HG02588 (cell line): ENCODE results near the gene CARD9.
"Not testable (repeated sequence)": the region's sequence is repeated elsewhere in the genome, so short reads cannot be mapped to it uniquely, and the experiment has no call there.

ENCODE experiments used
- ATAC-seq: cut with Tn5 transposase; IDR thresholded peaks from one replicate; pipeline ENCODE4 v1.9.1; 2021; ENCODE audit warnings: mild to moderate bottlenecking, moderate library complexity; ENCODE audit not compliant: unreplicated experiment

Gene CARD9

GRCh38 chr9:136364942-136365774, 8.3 kb downstream of the CARD9 start:
- no peak for ATAC-seq

- no peak for ATAC-seq
Measured at GRCh38 chr9:136363949-136364748, 9.3 kb downstream of the CARD9 start.

DNA sequence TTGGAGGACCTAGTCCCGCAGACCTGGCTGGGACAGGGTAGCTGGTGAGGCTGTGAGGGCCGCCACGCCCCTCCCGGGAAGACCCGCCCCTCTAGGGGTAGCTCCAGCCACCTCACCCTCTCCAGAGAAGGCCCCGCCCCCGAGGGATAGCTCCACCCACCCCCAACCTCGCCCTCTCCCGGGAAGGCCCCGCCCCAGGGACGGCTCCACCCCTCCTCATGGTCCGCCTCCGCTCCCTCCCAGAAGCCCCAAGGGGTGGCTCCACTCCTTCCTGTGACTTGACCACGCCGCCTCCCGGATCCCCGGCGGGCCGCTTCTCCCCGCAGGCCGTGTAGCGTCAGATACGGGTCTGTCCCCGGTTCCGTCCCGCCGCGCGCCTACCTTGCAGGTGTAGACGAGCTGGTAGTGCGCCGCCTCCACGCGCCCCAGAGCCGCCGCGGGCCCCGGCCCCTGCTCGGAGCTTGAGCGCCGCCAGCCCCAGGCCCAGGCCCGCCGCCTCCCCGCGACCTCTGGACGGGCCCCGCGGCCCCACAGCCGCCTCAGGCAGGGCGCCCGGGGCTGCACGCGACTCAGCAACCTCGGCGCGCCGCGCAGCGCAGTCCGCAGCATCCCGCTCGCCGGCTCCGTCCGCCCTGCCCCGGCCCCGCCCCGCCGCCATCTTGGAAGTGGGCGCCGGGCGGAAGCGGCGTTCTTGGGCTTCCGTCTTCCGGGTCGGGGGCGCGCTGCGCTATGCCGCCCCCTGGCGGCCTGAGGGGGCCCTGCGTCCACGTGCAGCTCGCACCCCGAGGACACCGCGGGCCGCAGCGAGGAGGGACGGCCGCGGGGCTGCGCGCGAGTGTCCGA, 10.1 kb downstream of the CARD9 start, which contains the start of gene DNLZ:
Gene DNLZ (minus strand): TSS at position 639 of the 843 bp plus-strand sequence. CDS start 30 bp downstream, at position 609.
- ATAC-seq = peak; percentile 69

- no peak for ATAC-seq
Measured at GRCh38 chr9:136362450-136362784, 11.1 kb downstream of the CARD9 start.

- no peak for ATAC-seq
Measured at GRCh38 chr9:136361754-136362449, 11.6 kb downstream of the CARD9 start.

DNA sequence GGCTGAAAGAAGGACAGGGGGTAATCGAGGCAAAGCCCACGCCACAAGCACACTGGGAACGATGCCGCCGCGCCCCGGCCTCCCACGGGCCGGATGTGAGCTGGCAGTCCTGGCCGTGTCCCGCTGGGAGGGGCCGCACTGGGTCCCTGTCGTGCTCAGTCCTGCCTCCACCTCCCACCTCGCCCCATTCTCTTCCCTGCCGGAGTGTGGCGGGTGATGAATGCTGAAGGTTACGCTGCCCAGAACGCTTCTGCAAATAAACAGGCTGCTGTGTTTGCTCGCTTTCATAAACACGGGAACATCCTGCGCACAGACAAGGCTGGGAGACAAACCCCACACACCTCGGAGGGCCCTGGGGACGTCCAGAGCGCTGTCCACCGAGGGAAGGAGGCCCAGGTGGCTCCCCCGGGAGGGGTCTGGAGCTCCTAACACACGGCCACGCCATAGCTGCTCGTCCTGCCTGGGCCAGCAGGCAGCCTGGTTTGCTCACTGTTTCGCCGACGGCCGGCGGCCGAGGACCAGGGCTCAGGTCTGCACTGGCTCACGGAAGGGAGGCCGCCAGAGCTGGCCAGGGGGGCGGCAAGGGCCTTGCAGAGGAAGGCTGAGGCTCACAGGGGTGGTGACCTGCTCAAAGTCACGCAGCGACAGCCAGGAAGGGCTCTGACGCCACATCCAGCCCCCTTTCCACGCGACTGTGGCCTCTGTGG, 12.3 kb downstream of the CARD9 start:
- no peak for ATAC-seq

DNA sequence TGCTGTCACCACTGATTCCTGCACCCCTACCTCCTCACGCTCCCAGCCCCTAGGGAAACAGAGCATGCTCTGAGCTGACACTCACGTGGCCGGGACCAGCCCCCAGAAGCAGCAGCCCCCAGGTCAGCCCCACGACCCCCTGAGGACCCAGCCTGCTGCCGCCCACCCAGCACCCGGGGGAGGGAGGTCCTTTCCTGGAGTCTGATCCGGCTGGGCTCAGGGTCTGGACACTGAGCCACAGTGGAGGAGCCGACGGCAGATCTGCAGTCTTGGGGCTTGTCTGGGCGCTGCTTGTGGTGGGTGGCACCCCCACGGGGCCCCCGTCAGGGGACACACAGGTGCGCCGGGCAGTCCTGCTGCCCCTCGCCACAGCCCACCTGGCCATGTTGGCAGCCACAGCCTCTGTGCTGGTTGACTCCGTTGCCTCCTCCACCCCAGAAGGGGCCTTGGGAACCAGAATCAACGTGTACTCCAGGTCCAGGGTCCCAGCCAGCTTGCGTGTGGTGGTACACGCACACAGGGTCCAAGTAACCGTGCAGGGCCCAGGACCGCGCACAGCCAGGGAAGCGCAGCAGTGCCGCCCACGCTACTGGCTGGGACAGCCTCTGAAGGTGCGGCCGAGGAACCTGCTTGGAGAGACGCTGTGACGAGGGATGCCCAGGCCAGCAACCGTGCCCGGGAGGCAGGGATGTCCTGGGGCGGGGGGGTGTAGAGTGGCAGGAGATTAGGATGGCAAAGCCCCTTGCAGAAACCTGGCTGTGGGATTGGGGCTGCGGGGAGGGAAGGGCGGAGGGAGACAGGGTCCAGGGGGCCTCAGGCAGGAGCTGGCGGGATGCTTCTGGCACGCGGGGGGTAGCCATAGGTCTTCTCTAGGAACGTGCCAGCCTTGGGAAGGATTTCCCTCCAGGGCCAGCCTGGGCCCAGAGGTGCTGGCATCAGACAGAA, 13.4 kb downstream of the CARD9 start:
- no peak for ATAC-seq

DNA sequence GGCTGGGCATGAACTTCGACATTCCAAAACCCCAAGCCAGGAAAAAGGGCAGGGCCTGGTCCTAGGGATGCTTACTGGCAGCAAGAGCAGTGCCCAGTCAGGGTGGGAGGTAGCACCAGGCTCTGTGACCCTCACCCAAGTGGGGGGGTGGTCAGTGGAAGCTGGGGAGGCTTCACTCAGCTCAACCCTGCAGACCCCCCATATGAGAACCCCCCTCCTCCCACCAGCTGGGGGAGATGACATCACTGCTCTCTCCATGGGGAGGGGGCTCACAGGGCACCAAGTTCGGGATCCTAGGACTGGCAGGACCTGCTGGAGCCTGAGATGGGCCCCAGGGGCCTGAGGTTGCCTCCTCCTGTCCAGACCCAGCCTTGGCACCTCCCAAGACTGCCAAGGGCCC, 14.6 kb downstream of the CARD9 start:
- no peak for ATAC-seq

DNA sequence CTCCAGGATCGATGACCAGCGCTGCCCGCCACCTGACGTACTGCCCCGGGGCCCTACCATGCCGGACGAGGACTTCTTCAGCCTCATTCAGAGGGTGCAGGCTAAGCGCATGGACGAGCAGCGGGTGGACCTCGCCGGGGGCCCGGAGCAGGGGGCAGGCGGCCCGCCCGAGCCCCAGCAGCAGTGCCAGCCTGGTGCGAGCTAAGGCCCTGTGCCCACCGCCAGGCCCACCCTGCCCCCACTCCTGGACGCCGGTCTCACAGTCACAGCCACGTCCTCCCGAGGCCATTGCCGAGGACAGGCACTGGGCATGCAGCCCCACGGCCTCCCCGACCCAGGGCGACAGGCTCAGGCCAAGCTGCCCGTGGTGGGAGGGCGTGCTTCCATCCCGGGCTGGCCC, 15.5 kb downstream of the CARD9 start:
- ATAC-seq = no peak

- no peak for ATAC-seq
Measured at GRCh38 chr9:136357202-136357725, 16.2 kb downstream of the CARD9 start.

GRCh38 chr9:136355616-136356557, 17.6 kb downstream of the CARD9 start:
- no peak for ATAC-seq

- ATAC-seq = no peak
Measured at GRCh38 chr9:136354592-136355085, 18.8 kb downstream of the CARD9 start.

- no peak for ATAC-seq
Measured at GRCh38 chr9:136353757-136354488, 19.5 kb downstream of the CARD9 start.

DNA sequence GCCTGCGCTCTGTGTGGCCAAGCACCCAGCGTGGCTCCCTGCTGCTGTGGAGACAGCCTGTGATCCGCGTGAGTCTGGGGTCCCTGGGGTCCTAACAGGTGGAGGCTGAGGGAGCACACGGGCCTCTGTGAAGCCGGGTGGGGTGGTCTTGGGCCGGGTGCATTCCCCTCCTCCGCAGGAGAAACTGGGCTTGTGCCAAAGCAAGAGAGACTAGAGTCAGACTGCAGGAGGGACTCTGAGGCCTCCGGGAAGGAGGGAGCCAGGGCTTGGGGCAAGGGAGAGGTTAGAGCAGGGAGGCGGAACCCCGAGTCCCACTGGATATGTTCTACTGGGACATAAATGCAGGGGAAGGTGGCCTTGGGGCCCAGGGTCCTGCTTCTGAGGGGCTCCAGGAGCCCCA, 20.4 kb downstream of the CARD9 start:
- no peak for ATAC-seq

GRCh38 chr9:136352682-136353081, 20.8 kb downstream of the CARD9 start:
- no peak for ATAC-seq

DNA sequence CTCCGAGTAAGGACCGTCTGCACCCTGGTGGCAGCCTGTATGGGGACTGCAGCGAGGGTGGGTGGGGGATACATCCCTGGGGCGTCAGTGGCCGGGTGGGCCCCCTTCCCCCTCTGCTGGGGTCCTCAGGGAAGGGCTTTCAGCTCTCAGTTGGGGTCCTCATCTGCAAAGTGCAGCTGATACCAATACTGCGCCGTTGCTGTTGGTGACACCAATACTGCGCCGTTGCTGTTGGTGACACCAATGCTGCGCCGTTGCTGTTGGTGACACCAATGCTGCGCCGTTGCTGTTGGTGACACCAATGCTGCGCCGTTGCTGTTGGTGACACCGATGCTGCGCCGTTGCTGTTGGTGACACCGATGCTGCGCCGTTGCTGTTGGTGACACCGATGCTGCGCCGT, 21.6 kb downstream of the CARD9 start:
- not testable (repeated sequence) for ATAC-seq
